MM.1S (cell line): ENCODE data around the gene CLRN3.

ENCODE experiments used
- DNase-seq: peaks from one replicate; pipeline ENCODE4 v3.0.0-alpha.2; 2015
- H2AFZ ChIP-seq: fragments of 300-600 bp; sonication (generic); 2 replicates; pipeline ENCODE4 v1.6.0; 2016; ENCODE audit warnings: antibody characterized with exemption, low read length
- H3F3A ChIP-seq: fragments of 300-600 bp; sonication (generic); 2 replicates; pipeline ENCODE4 v1.6.1; 2016; ENCODE audit warnings: mild to moderate bottlenecking, antibody characterized with exemption, low read length, moderate library complexity, mixed read lengths; ENCODE audit not compliant: insufficient read depth
- H3K27ac ChIP-seq: fragments of 300-600 bp; sonication (generic); 2 replicates; pipeline ENCODE4 v1.5.1; 2016; ENCODE audit warnings: mild to moderate bottlenecking, low read length
- H3K27me3 ChIP-seq: fragments of 300-600 bp; sonication (generic); replicated peaks from 2 replicates; pipeline ENCODE4 v1.6.0; 2016; ENCODE audit warnings: low read length; ENCODE audit not compliant: insufficient read depth
- H3K36me3 ChIP-seq: fragments of 300-600 bp; sonication (generic); replicated peaks from 2 replicates; pipeline ENCODE4 v1.6.1; 2016; ENCODE audit warnings: mild to moderate bottlenecking, low read length, mixed read lengths; ENCODE audit not compliant: insufficient read depth
- H3K4me1 ChIP-seq: fragments of 300-600 bp; sonication (generic); 2 replicates; pipeline ENCODE4 v1.6.1; 2016; ENCODE audit warnings: low read length, mixed read lengths
- H3K4me2 ChIP-seq: fragments of 300-600 bp; sonication (generic); 2 replicates; pipeline ENCODE4 v1.6.0; 2016; ENCODE audit warnings: low read depth, low read length
- H3K4me3 ChIP-seq: fragments of 300-600 bp; sonication (generic); 2 replicates; pipeline ENCODE4 v1.5.1; 2016; ENCODE audit warnings: low read length, mixed read lengths
- H3K79me2 ChIP-seq: fragments of 300-600 bp; sonication (generic); 2 replicates; pipeline ENCODE4 v1.6.1; 2016; ENCODE audit warnings: mixed run types, low read length, mixed read lengths
- H3K9ac ChIP-seq: fragments of 300-600 bp; sonication (generic); 2 replicates; pipeline ENCODE4 v1.6.1; 2016; ENCODE audit warnings: low read length, mixed read lengths
- H3K9me2 ChIP-seq: fragments of 300-600 bp; sonication (generic); replicated peaks from 2 replicates; pipeline ENCODE4 v1.6.1; 2016; ENCODE audit warnings: mild to moderate bottlenecking, low read length, mixed read lengths; ENCODE audit not compliant: insufficient read depth
- H3K9me3 ChIP-seq: fragments of 300-600 bp; sonication (generic); replicated peaks from 2 replicates; pipeline ENCODE4 v1.6.1; 2016; ENCODE audit warnings: mild to moderate bottlenecking, low read length, mixed read lengths; ENCODE audit not compliant: insufficient read depth
- H4K20me1 ChIP-seq: fragments of 300-600 bp; sonication (generic); 2 replicates; pipeline ENCODE4 v1.6.1; 2016; ENCODE audit warnings: mild to moderate bottlenecking, low read length, moderate library complexity, mixed read lengths; ENCODE audit not compliant: insufficient read depth
- EZH2 ChIP-seq: fragments of 300-600 bp; sonication (generic); optimal IDR thresholded peaks from 2 replicates; pipeline ENCODE3; 2017; ENCODE audit warnings: low read depth, mild to moderate bottlenecking, antibody characterized with exemption, low read length, mixed read lengths
- EZH2phosphoT487 ChIP-seq: fragments of 300-600 bp; sonication (generic); IDR thresholded peaks from 2 replicates; pipeline ENCODE4 v1.6.1; 2018; ENCODE audit warnings: antibody characterized with exemption, low read length
- TF ChIP-seq, protein P1 (sequence below): fragments of 300-600 bp; sonication (generic); IDR thresholded peaks from 2 replicates; pipeline ENCODE4 v1.5.1; 2016; ENCODE audit warnings: antibody characterized with exemption, low read length, mixed read lengths

The CLRN3 gene

DNA sequence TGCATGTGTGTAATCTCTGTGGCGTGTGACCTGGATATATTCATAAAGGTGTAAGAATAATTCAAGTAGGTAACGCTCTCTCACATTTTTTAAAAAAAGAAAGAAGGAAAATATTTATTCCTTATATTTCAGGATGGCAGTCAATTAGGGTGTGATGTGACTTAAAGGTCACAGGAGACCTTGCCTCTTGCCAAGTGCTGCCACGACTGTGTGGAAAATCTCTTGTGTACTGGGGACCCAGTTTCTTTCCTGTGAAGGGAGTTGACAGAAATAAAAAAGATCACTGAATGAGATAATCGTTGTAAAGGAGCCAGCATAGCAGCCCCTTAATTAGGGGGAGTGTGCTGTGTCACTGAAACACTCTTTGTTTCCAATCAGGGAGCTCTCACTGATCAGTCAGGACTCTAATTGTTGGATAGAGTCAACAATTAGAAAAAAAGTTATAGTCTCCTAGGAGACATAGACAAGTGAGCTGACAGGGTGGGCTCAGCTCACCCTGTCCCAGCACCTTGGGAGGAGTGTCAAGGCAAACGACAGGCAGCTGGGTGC is 45.2 kb upstream of the CLRN3 start:
- H4K20me1 ChIP-seq = no peaks in the 10 kb centered on the region
- TF ChIP-seq, protein P1, sequence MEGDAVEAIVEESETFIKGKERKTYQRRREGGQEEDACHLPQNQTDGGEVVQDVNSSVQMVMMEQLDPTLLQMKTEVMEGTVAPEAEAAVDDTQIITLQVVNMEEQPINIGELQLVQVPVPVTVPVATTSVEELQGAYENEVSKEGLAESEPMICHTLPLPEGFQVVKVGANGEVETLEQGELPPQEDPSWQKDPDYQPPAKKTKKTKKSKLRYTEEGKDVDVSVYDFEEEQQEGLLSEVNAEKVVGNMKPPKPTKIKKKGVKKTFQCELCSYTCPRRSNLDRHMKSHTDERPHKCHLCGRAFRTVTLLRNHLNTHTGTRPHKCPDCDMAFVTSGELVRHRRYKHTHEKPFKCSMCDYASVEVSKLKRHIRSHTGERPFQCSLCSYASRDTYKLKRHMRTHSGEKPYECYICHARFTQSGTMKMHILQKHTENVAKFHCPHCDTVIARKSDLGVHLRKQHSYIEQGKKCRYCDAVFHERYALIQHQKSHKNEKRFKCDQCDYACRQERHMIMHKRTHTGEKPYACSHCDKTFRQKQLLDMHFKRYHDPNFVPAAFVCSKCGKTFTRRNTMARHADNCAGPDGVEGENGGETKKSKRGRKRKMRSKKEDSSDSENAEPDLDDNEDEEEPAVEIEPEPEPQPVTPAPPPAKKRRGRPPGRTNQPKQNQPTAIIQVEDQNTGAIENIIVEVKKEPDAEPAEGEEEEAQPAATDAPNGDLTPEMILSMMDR = no peak
- TF ChIP-seq EZH2phosphoT487 = no peak
- no peak for TF ChIP-seq EZH2
- H3K27ac ChIP-seq = no peak overlapping the region
- no peaks in the 10 kb centered on the region for H3K79me2 ChIP-seq
- DNase-seq = no peak
- H2AFZ ChIP-seq = no peak overlapping the region
- H3K27me3 ChIP-seq = no peaks in the 10 kb centered on the region
- no peak overlapping the region for H3K4me3 ChIP-seq
- no peak overlapping the region for H3K9ac ChIP-seq
- H3F3A ChIP-seq = no peaks in the 10 kb centered on the region
- H3K4me2 ChIP-seq = no peak overlapping the region
- H3K36me3 ChIP-seq = no peaks in the 10 kb centered on the region
- no peaks in the 10 kb centered on the region for H3K9me3 ChIP-seq
- H3K9me2 ChIP-seq = no peaks in the 10 kb centered on the region
- H3K4me1 ChIP-seq = no peaks in the 10 kb centered on the region

DNA sequence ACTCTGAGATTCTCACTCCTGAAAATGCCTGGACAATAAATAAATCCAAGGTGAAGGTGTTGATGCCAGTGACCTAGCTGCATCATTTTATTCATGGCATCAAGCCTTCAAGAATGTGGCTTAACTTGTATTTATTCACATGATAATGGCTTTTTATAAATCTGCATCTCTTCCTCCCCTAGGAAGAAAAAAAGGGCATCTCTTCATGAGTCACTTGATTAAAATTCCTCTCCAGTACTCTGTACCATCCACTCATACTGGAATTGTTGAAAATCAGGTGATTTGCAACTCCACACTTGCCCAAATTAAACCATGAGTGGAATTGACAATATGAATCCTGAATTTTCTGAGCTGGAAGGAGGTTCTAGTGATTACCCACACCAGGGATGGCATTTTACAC is 44.3 kb upstream of the CLRN3 start:
- H3F3A ChIP-seq = no peaks in the 10 kb centered on the region
- H3K4me1 ChIP-seq = no peaks in the 10 kb centered on the region
- H3K79me2 ChIP-seq = no peaks in the 10 kb centered on the region
- H2AFZ ChIP-seq = no peak overlapping the region
- no peaks in the 10 kb centered on the region for H4K20me1 ChIP-seq
- no peaks in the 10 kb centered on the region for H3K9me2 ChIP-seq
- H3K9ac ChIP-seq = no peak overlapping the region
- H3K27ac ChIP-seq = no peak overlapping the region
- no peak overlapping the region for H3K4me2 ChIP-seq
- no peaks in the 10 kb centered on the region for H3K36me3 ChIP-seq
- no peak for DNase-seq
- H3K4me3 ChIP-seq = no peak overlapping the region
- TF ChIP-seq, protein P1 = no peak
- no peak for TF ChIP-seq EZH2
- no peak for TF ChIP-seq EZH2phosphoT487
- no peaks in the 10 kb centered on the region for H3K27me3 ChIP-seq
- no peaks in the 10 kb centered on the region for H3K9me3 ChIP-seq

DNA sequence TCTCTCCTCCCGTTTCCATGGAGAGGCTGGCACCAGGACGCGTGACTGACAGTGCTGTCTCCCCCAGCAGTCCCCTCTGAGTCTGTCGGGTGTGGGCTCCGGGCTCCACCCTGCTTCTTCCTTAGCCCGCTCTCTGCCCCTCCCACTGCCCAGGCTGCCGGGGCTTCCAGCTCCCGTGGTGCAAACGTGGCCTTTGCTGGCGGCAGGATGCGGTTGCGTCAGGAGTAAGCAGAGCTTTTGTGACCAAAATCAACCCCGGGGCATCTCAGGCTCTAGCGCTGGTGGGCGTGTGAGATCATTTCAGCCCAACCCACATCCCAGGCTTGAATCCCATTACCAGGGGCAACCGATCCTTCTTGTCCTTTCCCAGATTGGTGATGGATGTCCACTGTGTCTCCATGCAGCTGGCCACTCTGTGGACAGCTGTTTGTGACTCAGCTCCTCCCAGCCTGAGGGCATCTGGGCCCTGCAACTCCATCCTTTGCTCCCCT is 42.4 kb upstream of the CLRN3 start:
- H3K4me2 ChIP-seq = no peak overlapping the region
- H3K79me2 ChIP-seq = no peaks in the 10 kb centered on the region
- no peaks in the 10 kb centered on the region for H3K9me3 ChIP-seq
- no peaks in the 10 kb centered on the region for H3K27me3 ChIP-seq
- no peaks in the 10 kb centered on the region for H3F3A ChIP-seq
- H2AFZ ChIP-seq = no peak overlapping the region
- TF ChIP-seq EZH2 (no peak), EZH2phosphoT487 (no peak)
- TF ChIP-seq, protein P1 = no peak
- H3K4me3 ChIP-seq = no peak overlapping the region
- no peak overlapping the region for H3K9ac ChIP-seq
- no peaks in the 10 kb centered on the region for H3K36me3 ChIP-seq
- H3K9me2 ChIP-seq = no peaks in the 10 kb centered on the region
- no peak for DNase-seq
- no peak overlapping the region for H3K27ac ChIP-seq
- H4K20me1 ChIP-seq = no peaks in the 10 kb centered on the region
- no peaks in the 10 kb centered on the region for H3K4me1 ChIP-seq
